IMR-90 (cell line): ENCODE measurements around the gene WASL. TPM values are rescaled to one million over a fixed set of nuclear protein-coding genes. Genes with fewer than 3 reads are reported as not detected.

ENCODE experiments used
- ATAC-seq: fragments of 200-7000 bp; cut with Tn5 transposase; 2 replicates; pipeline ENCODE4 v1.9.1; 2020; ENCODE audit warnings: low read depth, mild to moderate bottlenecking, moderate library complexity
- BruUV-seq: library from RNA; stranded (reverse); fragments of 400-500 nt; replicated peaks from 2 replicates; lab custom pipeline; 2021; lab: Mats Ljungman, UMichigan
- CTCF ChIA-PET: fragments of 300-600 bp; formaldehyde crosslinking; extraction: SDS; loops from one replicate; lab custom pipeline; 2021; ENCODE audit warnings: antibody characterized with exemption; lab: Yijun Ruan, JAX
- POLR2A ChIA-PET: fragments of 300-600 bp; sonication (Branson Sonifier 250); formaldehyde crosslinking; loops from one replicate; lab custom pipeline; 2022; ENCODE audit warnings: antibody characterized with exemption; ENCODE audit not compliant: unreplicated experiment; lab: Charles Lee
- DNase-seq: peaks from one replicate; pipeline ENCODE4 v3.0.0; 2013
- H2AFZ ChIP-seq: replicated peaks from 2 replicates; pipeline ENCODE3; 2013; ENCODE audit warnings: low read length, mild to moderate bottlenecking; ENCODE audit not compliant: poor library complexity
- H2AK5ac ChIP-seq: 2 replicates; pipeline ENCODE4 v1.6.1; 2013; ENCODE audit warnings: low read depth, low read length, inconsistent platforms
- H2AK9ac ChIP-seq: replicated peaks from 2 replicates; pipeline ENCODE3; 2013; ENCODE audit warnings: mild to moderate bottlenecking, low read depth, low read length, moderate library complexity; ENCODE audit not compliant: poor library complexity
- H2BK120ac ChIP-seq: 2 replicates; pipeline ENCODE4 v1.6.1; 2013; ENCODE audit warnings: low read depth, low read length, inconsistent platforms
- H2BK15ac ChIP-seq: 3 replicates; pipeline ENCODE4 v1.6.1; 2013; ENCODE audit warnings: low read depth, low read length, inconsistent platforms
- H2BK20ac ChIP-seq: 2 replicates; pipeline ENCODE4 v1.6.1; 2013; ENCODE audit warnings: low read depth, mild to moderate bottlenecking, inconsistent platforms, low read length, moderate library complexity
- H2BK5ac ChIP-seq: 2 replicates; pipeline ENCODE4 v1.6.1; 2013; ENCODE audit warnings: mild to moderate bottlenecking, low read depth, low read length, inconsistent platforms; ENCODE audit not compliant: poor library complexity, severe bottlenecking
- H3K14ac ChIP-seq: replicated peaks from 2 replicates; pipeline ENCODE4 v1.6.1; 2013; ENCODE audit warnings: low read depth, low read length, inconsistent platforms
- H3K18ac ChIP-seq: 2 replicates; pipeline ENCODE4 v1.6.1; 2013; ENCODE audit warnings: low read depth, low read length, control low read depth
- H3K23ac ChIP-seq: 2 replicates; pipeline ENCODE4 v1.6.1; 2013; ENCODE audit warnings: low read depth, low read length, inconsistent platforms
- H3K27ac ChIP-seq: 2 replicates; pipeline ENCODE4 v1.5.1; 2013; ENCODE audit warnings: mild to moderate bottlenecking, control low read depth, low read length; ENCODE audit not compliant: insufficient read depth
- H3K27me3 ChIP-seq: 2 replicates; pipeline ENCODE4 v1.6.1; 2013; ENCODE audit warnings: low read length; ENCODE audit not compliant: control insufficient read depth, insufficient read depth
- H3K36me3 ChIP-seq: 2 replicates; pipeline ENCODE4 v1.6.1; 2013; ENCODE audit warnings: low read length, mixed read lengths; ENCODE audit not compliant: control insufficient read depth, insufficient read depth
- H3K4ac ChIP-seq: 2 replicates; pipeline ENCODE4 v1.6.1; 2013; ENCODE audit warnings: low read depth, low read length, inconsistent platforms
- H3K4me1 ChIP-seq: 2 replicates; pipeline ENCODE4 v1.6.1; 2013; ENCODE audit warnings: low read length, mixed read lengths; ENCODE audit not compliant: control insufficient read depth, insufficient read depth
- H3K4me2 ChIP-seq: 2 replicates; pipeline ENCODE4 v1.6.1; 2013; ENCODE audit warnings: low read depth, mild to moderate bottlenecking, control low read depth, low read length, moderate library complexity
- H3K4me3 ChIP-seq: 2 replicates; pipeline ENCODE4 v1.5.1; 2013; ENCODE audit warnings: low read depth, mild to moderate bottlenecking, control low read depth, low read length, moderate library complexity; ENCODE audit not compliant: insufficient read depth
- H3K56ac ChIP-seq: 2 replicates; pipeline ENCODE4 v1.6.1; 2013; ENCODE audit warnings: low read length, inconsistent platforms; ENCODE audit not compliant: insufficient read depth; ENCODE audit errors: extremely low read depth
- H3K79me1 ChIP-seq, 2 experiments: 2 replicates each; pipeline ENCODE4 v1.6.1; 2013; ENCODE audit warnings: low read length in 2 of 2, inconsistent platforms in 1 of 2, low read depth in 1 of 2
- H3K9ac ChIP-seq: 2 replicates; pipeline ENCODE4 v1.6.1; 2013; ENCODE audit warnings: low read depth, low read length, control low read depth
- H3K9me1 ChIP-seq: 2 replicates; pipeline ENCODE4 v1.6.1; 2013; ENCODE audit warnings: low read length, inconsistent platforms; ENCODE audit not compliant: insufficient read depth
- H3K9me3 ChIP-seq: 2 replicates; pipeline ENCODE4 v1.6.1; 2013; ENCODE audit warnings: low read length; ENCODE audit not compliant: control insufficient read depth, insufficient read depth
- H4K20me1 ChIP-seq: 2 replicates; pipeline ENCODE4 v1.6.1; 2013; ENCODE audit warnings: low read length, inconsistent platforms; ENCODE audit not compliant: insufficient read depth
- H4K5ac ChIP-seq: 2 replicates; pipeline ENCODE4 v1.6.1; 2013; ENCODE audit warnings: mild to moderate bottlenecking, low read depth, low read length, control low read depth
- H4K8ac ChIP-seq, 2 experiments: 2 replicates each; pipeline ENCODE4 v1.6.1; 2013; ENCODE audit warnings: low read depth in 2 of 2, low read length in 2 of 2, control low read depth in 1 of 2, inconsistent platforms in 1 of 2
- H4K91ac ChIP-seq: 2 replicates; pipeline ENCODE4 v1.6.1; 2013; ENCODE audit warnings: low read depth, low read length, inconsistent platforms; ENCODE audit not compliant: insufficient read depth
- CHD1 ChIP-seq: IDR thresholded peaks from 2 replicates; pipeline ENCODE4 v1.6.1; 2012; ENCODE audit warnings: low read depth, low read length, improper control_type of control experiment
- MAFK ChIP-seq: IDR thresholded peaks from 2 replicates; pipeline ENCODE4 v1.6.1; 2012; ENCODE audit warnings: low read depth, low read length, improper control_type of control experiment
- POLR2A ChIP-seq: IDR thresholded peaks from 2 replicates; pipeline ENCODE4 v1.6.1; 2012; ENCODE audit warnings: mild to moderate bottlenecking, low read depth, low read length
- RCOR1 ChIP-seq: IDR thresholded peaks from 2 replicates; pipeline ENCODE4 v1.6.1; 2012; ENCODE audit warnings: mild to moderate bottlenecking, low read length, improper control_type of control experiment; ENCODE audit not compliant: insufficient replicate concordance
- WGBS, 2 experiments: methylation state at CpG; one replicate each; pipeline versions ENCODE4 v1.1.5 to v1.1.7; 2013; ENCODE audit warnings: missing lambda C conversion rate in 2 of 2; ENCODE audit not compliant: insufficient read length in 1 of 2; ENCODE audit errors: extremely low coverage in 2 of 2; 5-methylcytosine and 5-hydroxymethylcytosine counted together
- dilution Hi-C: fragments of 300-500 bp; cut with HindIII; formaldehyde crosslinking; loops from one replicate; pipeline ENCODE4 v1.14.3; 2018; ENCODE audit warnings: low sequenced_read_pairs; ENCODE audit not compliant: unreplicated experiment
- in situ Hi-C: fragments of 300-500 bp; cut with MboI; formaldehyde crosslinking; loops from 3 replicates; pipeline ENCODE4 v1.14.3; 2019; ENCODE audit warnings: low sequenced_read_pairs, inconsistent platforms, mixed read lengths
- intact Hi-C: fragments of 100-400 bp; cut with micrococcal nuclease; formaldehyde crosslinking; loops from 2 replicates; pipeline ENCODE4 v1.10.0; 2022
- polyA plus RNA-seq, 3 experiments: library from polyadenylated mRNA; depleted of rRNA; stranded (reverse); fragments of >200 nt; gene quantifications; 2 replicates each; pipeline ENCODE4 v1.2.3, GENCODE V29; 2012; ENCODE audit warnings: low replicate concordance in 1 of 3
- total RNA-seq: library from RNA; depleted of rRNA; stranded (reverse); fragments of >200 nt; gene quantifications from 2 replicates; pipeline ENCODE4 v1.2.3, GENCODE V29; 2012

The WASL gene
- total and polyA plus RNA-seq, 2 of the 4 experiments (the other 2 are of a cell fraction) = 2.3 to 7.9 TPM

- TF ChIP-seq MAFK (no peak), POLR2A (no peak), CHD1 (no peak), RCOR1 (no peak)
- Histone ChIP-seq H2AFZ (no peak overlapping the region), H3K14ac (no peak overlapping the region), H2BK20ac (no peak overlapping the region), H3K4me3 (no peak overlapping the region), H3K9me1 (peaks cover 3% of the 10 kb centered on the region), H2BK120ac (no peak overlapping the region), H3K4me1 (no peaks in the 10 kb centered on the region), H3K18ac (no peak overlapping the region), H3K4me2 (no peak overlapping the region), H3K56ac (no peak overlapping the region), H4K20me1 (peaks cover 54% of the 10 kb centered on the region), H3K79me1 (peaks cover 11 to 44% of the 10 kb centered on the region in 2 experiments), H2BK15ac (no peak overlapping the region), H4K91ac (no peak overlapping the region), H2AK5ac (no peak overlapping the region), H4K5ac (no peak overlapping the region), H3K27me3 (no peaks in the 10 kb centered on the region), H4K8ac (no peak overlapping the region), H3K9ac (no peak overlapping the region), H2BK5ac (no peak overlapping the region), H3K36me3 (no peaks in the 10 kb centered on the region), H3K23ac (no peak overlapping the region), H3K4ac (no peak overlapping the region), H3K27ac (no peak overlapping the region), H3K9me3 (no peaks in the 10 kb centered on the region), H2AK9ac (no peak overlapping the region)
- no TSS peak for BruUV-seq
- DNase-seq (no peak), ATAC-seq (no peak)
- WGBS, 2 experiments = no CpG with 5 or more reads among the region's 2 CpGs
- dilution Hi-C loops (no loop called here), intact Hi-C loops (no loop called here), in situ Hi-C loops (no loop called here)
- POLR2A ChIA-PET = no interaction called here
- CTCF ChIA-PET = no interaction called here
These were observed 10.0 kb downstream of the WASL start for GRCh38 chr7:123738808-123739207.
